Right renal pelvis (tissue), 4 donors: ENCODE measurements around the gene NMRK2. TPM values are rescaled to one million over a fixed set of nuclear protein-coding genes. Genes with fewer than 3 reads are reported as not detected.

Experiments used
- DNase-seq, 4 donors: peaks; one replicate each; pipeline ENCODE4 v3.0.0-alpha.2; 2013; ENCODE audit warnings: low read depth in 4 of 4, low spot score in 3 of 4, missing footprints in 1 of 4
- polyA plus RNA-seq, 4 donors: library from polyadenylated mRNA; unstranded; fragments of 120-200 nt; gene quantifications; one replicate each; pipeline ENCODE4 v1.2.1, GENCODE V29; 2013; ENCODE audit not compliant: insufficient read length in 4 of 4

Gene NMRK2
- polyA plus RNA-seq, 4 donors, result 0.39 to 0.59 TPM; not detected in 2

GRCh38 chr19:3980353-3981251 lies 47.7 kb downstream of the NMRK2 start:
- no peak for DNase-seq

GRCh38 chr19:3981373-3981735 lies 48.5 kb downstream of the NMRK2 start:
- DNase-seq, result no peak

DNA sequence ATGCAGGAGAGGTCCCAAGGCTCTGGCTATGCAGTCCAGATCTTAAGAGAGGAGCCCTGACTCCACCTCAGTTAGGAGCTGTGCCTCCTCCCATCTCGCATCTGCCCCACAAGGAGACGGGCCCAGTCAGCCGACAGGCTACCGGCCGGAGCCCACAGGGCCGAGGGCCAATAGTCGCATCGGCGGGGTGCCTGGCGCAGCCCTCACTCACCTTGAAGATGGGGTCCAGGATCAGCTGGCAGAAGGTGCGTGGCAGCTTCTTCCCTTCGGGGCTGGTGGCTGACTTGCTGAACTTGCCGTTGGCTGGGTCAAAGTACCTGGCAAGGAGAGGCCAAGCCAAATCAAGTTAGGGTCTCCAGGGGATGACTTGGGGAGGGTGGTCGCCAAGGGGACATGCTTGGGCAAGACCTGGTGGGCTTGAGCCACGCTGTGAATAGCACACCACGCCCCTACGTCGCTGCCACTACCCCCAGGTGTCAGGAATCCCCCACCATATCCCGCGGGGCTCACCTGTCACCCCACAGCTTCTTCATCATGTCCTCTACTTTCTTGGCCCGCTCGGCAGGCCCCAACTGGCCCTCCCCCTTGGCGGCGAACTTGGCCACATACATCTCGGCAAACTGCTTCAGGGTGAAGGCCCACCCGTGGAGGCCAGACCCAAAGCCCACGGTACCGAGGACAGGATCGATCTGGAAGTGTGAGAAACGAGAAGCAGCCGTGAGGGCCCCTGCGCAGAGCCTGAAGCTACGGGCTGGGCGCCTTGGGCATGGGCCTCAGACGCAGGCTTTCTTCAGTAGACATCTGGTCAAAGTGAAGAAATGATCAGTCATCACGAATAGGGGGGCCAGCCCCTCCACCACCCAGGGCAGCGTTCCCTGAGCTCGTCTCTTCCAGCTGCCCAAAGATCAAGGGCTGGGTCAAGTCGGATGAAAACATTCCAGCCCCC lies 49.1 kb downstream of the NMRK2 start:
- DNase-seq, result no peak

GRCh38 chr19:3982701-3983541 lies 50.1 kb downstream of the NMRK2 start:
- DNase-seq, result no peak

GRCh38 chr19:3983542-3983914 lies 50.7 kb downstream of the NMRK2 start:
- no peak for DNase-seq

DNA sequence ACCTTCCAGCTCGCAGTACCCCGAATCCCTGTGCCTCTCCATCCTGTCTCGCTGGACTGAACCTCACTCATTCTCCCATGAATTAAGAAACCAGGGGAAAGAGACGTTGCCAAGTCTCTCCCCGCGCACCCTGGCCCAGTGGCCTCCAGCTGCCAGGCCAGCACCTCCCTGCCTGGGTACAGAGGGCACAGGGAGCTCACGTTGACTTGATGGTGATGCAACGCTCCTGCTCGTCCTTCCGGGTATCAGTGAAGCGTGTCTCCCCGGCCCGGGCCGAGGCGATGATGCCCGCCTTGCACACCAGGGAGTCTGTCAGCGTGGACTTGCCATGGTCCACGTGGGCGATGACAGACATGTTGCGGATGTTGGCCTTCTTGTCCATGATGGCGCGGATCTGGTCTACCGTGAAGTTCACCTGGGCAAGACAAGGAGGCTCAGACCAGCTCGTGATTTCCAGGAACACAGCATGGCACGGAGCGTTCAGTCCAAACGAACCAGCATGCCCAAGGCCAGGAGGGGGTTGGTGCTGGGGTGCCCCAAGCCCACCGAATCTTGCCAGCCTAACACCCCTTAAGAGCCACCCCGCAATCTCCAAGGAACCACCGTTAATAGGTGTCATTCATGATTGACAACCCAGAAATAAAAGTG lies 51.2 kb downstream of the NMRK2 start:
- no peak for DNase-seq

GRCh38 chr19:3984584-3984907 lies 51.7 kb downstream of the NMRK2 start:
- DNase-seq, result no peak

DNA sequence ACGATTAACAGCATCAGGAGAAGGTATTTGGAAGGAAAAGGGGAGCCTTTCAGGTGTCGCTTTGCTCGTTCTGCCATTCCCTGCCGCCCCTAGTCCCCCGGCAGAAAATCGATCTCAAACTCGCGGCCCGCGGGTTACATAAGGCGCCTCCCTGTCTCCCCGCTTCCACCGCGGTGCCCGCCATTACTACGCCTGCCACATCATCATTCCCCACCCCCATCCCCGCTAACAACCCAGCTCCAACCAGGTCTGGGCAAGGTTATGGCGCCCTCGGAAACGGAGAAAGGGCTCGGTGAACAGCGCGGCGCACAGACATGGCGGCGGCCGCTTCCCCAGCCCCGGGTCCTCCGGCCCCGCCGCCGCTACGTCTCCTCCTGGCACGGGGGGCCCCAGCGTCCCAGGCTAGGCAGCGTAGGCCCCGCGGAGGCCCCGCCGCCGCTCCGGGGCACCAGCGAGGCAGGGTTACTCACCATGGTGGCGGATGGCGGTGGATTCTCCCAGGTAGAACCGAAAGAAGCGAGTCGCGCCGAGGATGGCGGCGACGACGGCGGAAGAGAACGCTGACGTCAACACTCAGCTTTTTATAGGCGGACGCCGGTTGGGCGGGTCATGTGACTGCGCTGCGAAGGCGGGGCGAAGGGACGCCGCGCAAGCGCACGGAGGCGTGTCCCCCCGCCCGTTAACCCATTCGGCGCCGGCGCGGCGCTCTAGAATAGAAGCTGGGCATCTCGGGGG lies 52.2 kb downstream of the NMRK2 start, which contains the start of gene EEF2:
Gene EEF2 (minus strand): TSS at position 556 of the 735 bp plus-strand sequence. CDS start 83 bp downstream, at position 473.
- peak; percentile 82 to 95 (median 86) for DNase-seq

- DNase-seq, result no peak
These were observed 52.9 kb downstream of the NMRK2 start for GRCh38 chr19:3985643-3986259.

- peak in 1 of 4 donors; percentile 59 for DNase-seq
These were observed 53.6 kb downstream of the NMRK2 start for GRCh38 chr19:3986260-3987041.

- DNase-seq, result peak; percentile 69 to 79 (median 74)
These were observed 54.9 kb downstream of the NMRK2 start for GRCh38 chr19:3987619-3988371.

DNA sequence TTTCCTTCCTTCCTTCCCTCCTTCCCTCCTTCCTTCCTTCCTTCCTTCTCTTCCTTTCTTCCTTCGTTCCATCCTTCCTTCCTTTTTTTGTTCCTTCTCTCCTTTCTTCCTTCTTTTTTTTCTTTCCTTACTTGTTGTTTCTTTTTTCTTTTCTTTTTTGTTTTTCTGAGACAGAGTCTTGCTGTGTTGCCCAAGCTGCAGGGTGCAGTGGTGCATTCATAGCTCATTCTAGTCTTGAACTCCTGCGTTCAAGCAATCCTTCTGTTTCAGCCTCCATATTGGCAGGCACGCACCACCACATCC lies 57.9 kb downstream of the NMRK2 start:
- no peak for DNase-seq

Other genes with a start within 250 kb of the NMRK2 start
- 10 to 100 TPM; 19.3 to 30.8 (median 23.3) TPM for gene PIP5K1C, start 232.6 kb upstream of the NMRK2 start, polyA plus RNA-seq
- gene TJP3, start 224.7 kb upstream of the NMRK2 start, polyA plus RNA-seq, result 10 to 100 TPM in 2 of 4 donors, 1 to 10 TPM in 2; 7.7 to 11.3 (median 9.6) TPM
- 10 to 100 TPM; 14.2 to 21.6 (median 16.6) TPM for gene APBA3, start 171.4 kb upstream of the NMRK2 start, polyA plus RNA-seq
- gene MRPL54, start 170.4 kb upstream of the NMRK2 start, polyA plus RNA-seq, result 10 to 100 TPM; 32.1 to 43.9 (median 38.1) TPM
- under 1 TPM in 1 of 4 donors, not detected in 3; 0.03 TPM for gene RAX2, start 160.8 kb upstream of the NMRK2 start, polyA plus RNA-seq
- 1 to 10 TPM in 2 of 4 donors, under 1 TPM in 2; 0.50 to 1.8 (median 1.1) TPM for gene MATK, start 146.7 kb upstream of the NMRK2 start, polyA plus RNA-seq
- gene ZFR2, start 64.0 kb upstream of the NMRK2 start, polyA plus RNA-seq, result 1 to 10 TPM; 1.3 to 1.8 (median 1.6) TPM
- gene ATCAY, start 52.4 kb upstream of the NMRK2 start, polyA plus RNA-seq, result under 1 TPM; 0.32 to 0.61 (median 0.39) TPM
- 10 to 100 TPM; 36.5 to 55.5 (median 39.6) TPM for gene DAPK3, start 38.0 kb downstream of the NMRK2 start, polyA plus RNA-seq
- 1,000 to 10,000 TPM; 1,542 to 1,906 (median 1,629) TPM for gene EEF2, start 52.4 kb downstream of the NMRK2 start, polyA plus RNA-seq
- 10 to 100 TPM; 33.5 to 39.4 (median 38.1) TPM for gene PIAS4, start 74.7 kb downstream of the NMRK2 start, polyA plus RNA-seq
- gene ZBTB7A, start 133.8 kb downstream of the NMRK2 start, polyA plus RNA-seq, result 10 to 100 TPM in 2 of 4 donors, 1 to 10 TPM in 2; 8.9 to 11.0 (median 9.7) TPM
- gene MAP2K2, start 191.1 kb downstream of the NMRK2 start, polyA plus RNA-seq, result 100 to 1,000 TPM; 102 to 139 (median 104) TPM
- 1 to 10 TPM; 1.0 to 1.5 (median 1.2) TPM for gene CREB3L3, start 220.6 kb downstream of the NMRK2 start, polyA plus RNA-seq
- 10 to 100 TPM; 16.1 to 26.1 (median 17.4) TPM for gene SIRT6, start 249.5 kb downstream of the NMRK2 start, polyA plus RNA-seq
- gene ANKRD24, start 249.6 kb downstream of the NMRK2 start, polyA plus RNA-seq, result 1 to 10 TPM in 2 of 4 donors, under 1 TPM in 2; 0.89 to 1.4 (median 1.0) TPM